Suprapubic skin (tissue), 4 donors: ENCODE results near the gene GRK5.

Experiments
- CTCF ChIP-seq, 2 donors: fragments of 200-600 bp in 1 of 2; fragments of 450-650 bp in 1 of 2; sonication (generic) in 1 of 2; IDR thresholded peaks; one replicate each; pipeline ENCODE4 v1.5.1; 2016 to 2019; ENCODE audit warnings: antibody characterized with exemption in 2 of 2, mild to moderate bottlenecking in 1 of 2, moderate library complexity in 1 of 2
- EP300 ChIP-seq: sonication (generic); formaldehyde crosslinking; IDR thresholded peaks from one replicate; pipeline ENCODE4 v1.6.1; 2017; ENCODE audit warnings: antibody characterized with exemption
- POLR2AphosphoS5 ChIP-seq, 3 donors: sonication (generic); formaldehyde crosslinking; IDR thresholded peaks; one replicate each; pipeline ENCODE4 v1.6.1; 2017; ENCODE audit warnings: antibody characterized with exemption in 3 of 3

- TF ChIP-seq CTCF (IDR thresholded peaks at IDR 0.05) (no peak), EP300 (no peak), POLR2AphosphoS5 (IDR thresholded peaks at IDR 0.05) (no peak)
Measured at GRCh38 chr10:119250641-119251314, 43.4 kb downstream of the GRK5 start.
